ENCODE data around the gene SLC17A5. TPM values are rescaled to one million over a fixed set of nuclear protein-coding genes. Genes with fewer than 3 reads are reported as not detected.
"Not testable (repeated sequence)": the region's sequence is repeated elsewhere in the genome, so short reads cannot be mapped to it uniquely, and the experiment has no call there.

The SLC17A5 gene
- total RNA-seq, 1 donor from 2014 or later = 5.8 TPM

GRCh38 chr6:73586416-73586974, 67.3 kb downstream of the SLC17A5 start:
- no peaks in the 10 kb centered on the region for H3K27me3 Mint-ChIP-seq (ENCODE audit: low read depth)
- H3K27ac Mint-ChIP-seq = peak overlapping the region; percentile 92
- H3K36me3 Mint-ChIP-seq (ENCODE audit: low read depth) = no peaks in the 10 kb centered on the region
- peaks cover 21% of the 10 kb centered on the region for H3K4me1 Mint-ChIP-seq (ENCODE audit: low read depth)
- intact Hi-C loops (cut with micrococcal nuclease) = loop anchor here (10.0 kb wide), 1 partner anchor 132 kb away; the partner anchor contains the start of gene CGAS
- no peaks in the 10 kb centered on the region for H3K9me3 Mint-ChIP-seq
- H3K4me3 Mint-ChIP-seq (ENCODE audit: low read depth) = peak overlapping the region; percentile 75
- DNase-seq (ENCODE audit: low spot score) = no peak

GRCh38 chr6:73585566-73586415, 68.0 kb downstream of the SLC17A5 start:
- H3K27me3 Mint-ChIP-seq (ENCODE audit: low read depth) = no peaks in the 10 kb centered on the region
- peaks cover 23% of the 10 kb centered on the region for H3K4me1 Mint-ChIP-seq (ENCODE audit: low read depth)
- DNase-seq (ENCODE audit: low spot score) = no peak
- intact Hi-C loops (cut with micrococcal nuclease) = loop anchor here (1.0 to 10.0 kb wide), 2 partner anchors 64 to 131 kb away; partner anchors contain the start of genes CGAS and EEF1A1
- H3K36me3 Mint-ChIP-seq (ENCODE audit: low read depth) = no peaks in the 10 kb centered on the region
- peak overlapping the region; percentile 75 for H3K4me3 Mint-ChIP-seq (ENCODE audit: low read depth)
- peak overlapping the region; percentile 92 for H3K27ac Mint-ChIP-seq
- H3K9me3 Mint-ChIP-seq = peaks cover 2% of the 10 kb centered on the region

DNA sequence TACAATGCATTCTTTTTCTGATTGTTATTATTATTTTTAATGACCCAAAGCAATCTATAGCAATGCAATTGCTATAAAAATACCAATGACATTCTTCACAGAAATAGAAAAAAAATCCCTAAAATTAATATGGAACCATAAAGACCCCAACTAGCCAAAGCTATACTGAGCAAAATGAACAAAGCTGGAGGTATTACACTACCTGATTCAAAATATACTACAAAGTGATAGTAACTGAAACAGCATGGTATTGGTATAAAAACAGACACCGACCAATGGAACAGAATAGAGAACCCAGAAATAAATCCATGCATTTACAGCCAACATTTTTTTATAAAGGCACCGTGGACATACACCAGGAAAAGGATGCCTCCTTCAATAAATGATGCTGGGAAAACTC, 72.5 kb downstream of the SLC17A5 start:
- no peaks in the 10 kb centered on the region for H3K27me3 Mint-ChIP-seq (ENCODE audit: low read depth)
- peaks cover 4% of the 10 kb centered on the region for H3K36me3 Mint-ChIP-seq (ENCODE audit: low read depth)
- peaks cover 8% of the 10 kb centered on the region for H3K9me3 Mint-ChIP-seq
- no peak overlapping the region for H3K4me3 Mint-ChIP-seq (ENCODE audit: low read depth)
- intact Hi-C loops (cut with micrococcal nuclease) = loop anchor here (2.0 to 10.0 kb wide), 2 partner anchors 74 to 126 kb away; partner anchors contain the start of gene CGAS
- DNase-seq (ENCODE audit: low spot score) = no peak
- H3K4me1 Mint-ChIP-seq (ENCODE audit: low read depth) = peaks cover 25% of the 10 kb centered on the region
- no peak overlapping the region for H3K27ac Mint-ChIP-seq

GRCh38 chr6:73580247-73581149, 73.3 kb downstream of the SLC17A5 start:
- peak; percentile 47 for DNase-seq (ENCODE audit: low spot score)
- intact Hi-C loops (cut with micrococcal nuclease) = loop anchor here (1.0 to 10.0 kb wide), 3 partner anchors 59 to 126 kb away; partner anchors contain the start of genes CGAS and EEF1A1
- peaks cover 14% of the 10 kb centered on the region for H3K9me3 Mint-ChIP-seq
- peak overlapping the region; percentile 51 for H3K4me3 Mint-ChIP-seq (ENCODE audit: low read depth)
- H3K4me1 Mint-ChIP-seq (ENCODE audit: low read depth) = peaks cover 18% of the 10 kb centered on the region
- peaks cover 5% of the 10 kb centered on the region for H3K36me3 Mint-ChIP-seq (ENCODE audit: low read depth)
- peak overlapping the region; percentile 97 for H3K27ac Mint-ChIP-seq
- no peaks in the 10 kb centered on the region for H3K27me3 Mint-ChIP-seq (ENCODE audit: low read depth)

- no peak for DNase-seq (ENCODE audit: low spot score)
- H3K27me3 Mint-ChIP-seq (ENCODE audit: low read depth) = no peaks in the 10 kb centered on the region
Observed at GRCh38 chr6:73579851-73580246, 73.9 kb downstream of the SLC17A5 start.

DNA sequence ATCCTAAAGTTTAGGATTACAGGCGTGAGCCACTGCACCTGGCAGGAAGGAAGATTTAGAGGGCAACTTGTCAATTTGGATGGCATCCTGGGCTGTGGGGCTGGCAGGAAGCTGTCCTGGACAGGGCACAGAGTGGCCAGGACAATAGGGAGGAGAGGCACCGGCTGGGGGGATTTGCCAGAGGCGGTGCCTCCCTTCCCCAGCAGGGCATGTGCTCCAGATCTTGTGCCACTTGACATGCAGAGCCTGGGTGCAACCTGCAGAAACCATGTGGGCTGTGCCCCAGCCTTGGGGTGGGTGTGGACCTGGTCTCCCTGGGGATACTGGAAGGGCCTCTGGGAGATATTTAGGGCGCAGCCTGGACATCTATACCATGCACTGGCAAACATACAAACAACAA, 74.4 kb downstream of the SLC17A5 start:
- no peaks in the 10 kb centered on the region for H3K27me3 Mint-ChIP-seq (ENCODE audit: low read depth)
- DNase-seq (ENCODE audit: low spot score) = no peak
- peak overlapping the region; percentile 97 for H3K27ac Mint-ChIP-seq
- no peak overlapping the region for H3K4me3 Mint-ChIP-seq (ENCODE audit: low read depth)
- H3K4me1 Mint-ChIP-seq (ENCODE audit: low read depth) = peaks cover 12% of the 10 kb centered on the region
- H3K9me3 Mint-ChIP-seq = peaks cover 14% of the 10 kb centered on the region
- intact Hi-C loops (cut with micrococcal nuclease) = no loop called here
- peaks cover 5% of the 10 kb centered on the region for H3K36me3 Mint-ChIP-seq (ENCODE audit: low read depth)

More at GRCh38 chr6:73579851-73580246, 73.9 kb downstream of the SLC17A5 start:
- intact Hi-C loops (cut with micrococcal nuclease) = loop anchor here (1.0 to 10.0 kb wide), 3 partner anchors 59 to 125 kb away; partner anchors contain the start of genes CGAS and EEF1A1
- H3K36me3 Mint-ChIP-seq (ENCODE audit: low read depth) = peaks cover 5% of the 10 kb centered on the region
- peaks cover 14% of the 10 kb centered on the region for H3K9me3 Mint-ChIP-seq
- peak overlapping the region; percentile 51 for H3K4me3 Mint-ChIP-seq (ENCODE audit: low read depth)
- peaks cover 12% of the 10 kb centered on the region for H3K4me1 Mint-ChIP-seq (ENCODE audit: low read depth)
- peak overlapping the region; percentile 97 for H3K27ac Mint-ChIP-seq

GRCh38 chr6:73577676-73578075, 76.1 kb downstream of the SLC17A5 start:
- Mint-ChIP-seq H3K4me3 (ENCODE audit: low read depth) (no peak overlapping the region), H3K9me3 (peaks cover 14% of the 10 kb centered on the region), H3K36me3 (ENCODE audit: low read depth) (peaks cover 5% of the 10 kb centered on the region), H3K27me3 (ENCODE audit: low read depth) (no peaks in the 10 kb centered on the region), H3K27ac (peak overlapping the region; percentile 0), H3K4me1 (ENCODE audit: low read depth) (peaks cover 12% of the 10 kb centered on the region)
- intact Hi-C loops (cut with micrococcal nuclease) = no loop called here
- no peak for DNase-seq (ENCODE audit: low spot score)

- DNase-seq (ENCODE audit: low spot score); H3K36me3 Mint-ChIP-seq (ENCODE audit: low read depth); intact Hi-C loops (cut with micrococcal nuclease); H3K9me3 Mint-ChIP-seq; H3K27me3 Mint-ChIP-seq (ENCODE audit: low read depth); H3K4me3 Mint-ChIP-seq (ENCODE audit: low read depth); H3K4me1 Mint-ChIP-seq (ENCODE audit: low read depth); H3K27ac Mint-ChIP-seq: not testable (repeated sequence)
Observed at GRCh38 chr6:73572531-73572930, 81.3 kb downstream of the SLC17A5 start.

DNA sequence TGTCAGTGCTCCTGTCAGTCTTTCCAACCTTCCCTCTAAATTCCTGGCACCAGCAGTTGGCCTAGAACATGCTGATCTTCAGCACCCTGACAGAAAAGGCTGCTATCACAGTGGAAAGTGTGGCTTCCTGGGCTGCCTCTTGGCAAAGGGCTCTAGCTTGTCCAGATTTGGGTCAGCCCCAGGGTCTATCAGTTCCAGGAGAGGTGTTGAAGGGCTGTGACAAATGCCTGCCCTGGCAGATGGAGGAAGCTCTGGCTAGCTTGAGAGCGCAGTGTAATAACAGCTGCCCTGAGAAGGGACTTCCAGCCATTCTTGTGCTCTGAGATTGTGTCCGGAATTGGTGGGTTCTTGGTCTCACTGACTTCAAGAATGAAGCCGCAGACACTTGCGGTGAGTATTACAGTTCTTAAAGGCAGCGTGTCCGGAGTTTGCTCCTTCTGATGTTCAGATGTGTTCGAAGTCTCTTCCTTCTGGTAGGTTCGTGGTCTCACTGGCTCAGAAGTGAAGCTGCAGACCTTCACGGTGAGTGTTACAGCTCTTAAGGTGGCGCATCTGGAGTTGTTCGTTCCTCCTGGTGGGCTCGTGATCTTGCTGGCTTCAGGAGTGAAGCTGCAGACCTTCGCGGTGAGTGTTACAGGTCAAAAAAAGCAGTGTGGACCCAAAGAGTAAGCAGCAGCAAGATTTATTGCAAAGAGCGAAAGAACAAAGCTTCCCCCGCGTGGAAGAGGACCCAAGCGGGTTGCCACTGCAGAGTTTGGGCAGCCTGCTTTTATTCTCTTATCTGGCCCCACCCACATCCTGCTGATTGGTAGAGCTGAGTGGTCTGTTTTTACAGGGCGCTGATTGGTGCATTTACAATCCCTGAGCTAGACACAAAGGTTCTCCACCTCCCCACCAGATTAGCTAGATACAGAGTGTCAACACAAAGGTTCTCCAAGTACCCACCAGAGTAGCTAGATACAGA, 82.3 kb downstream of the SLC17A5 start:
- DNase-seq (ENCODE audit: low spot score) = not testable (repeated sequence)

GRCh38 chr6:73569121-73569520, 84.7 kb downstream of the SLC17A5 start:
- H3K4me1 Mint-ChIP-seq (ENCODE audit: low read depth) = no peaks in the 10 kb centered on the region
- H3K9me3 Mint-ChIP-seq = no peaks in the 10 kb centered on the region
- no peaks in the 10 kb centered on the region for H3K27me3 Mint-ChIP-seq (ENCODE audit: low read depth)
- DNase-seq (ENCODE audit: low spot score) = no peak
- no peaks in the 10 kb centered on the region for H3K36me3 Mint-ChIP-seq (ENCODE audit: low read depth)
- no peak overlapping the region for H3K27ac Mint-ChIP-seq
- no peak overlapping the region for H3K4me3 Mint-ChIP-seq (ENCODE audit: low read depth)
- intact Hi-C loops (cut with micrococcal nuclease) = no loop called here

More for the DNA sequence above, 82.3 kb downstream of the SLC17A5 start:
- H3K27ac Mint-ChIP-seq; H3K36me3 Mint-ChIP-seq (ENCODE audit: low read depth); intact Hi-C loops (cut with micrococcal nuclease); H3K27me3 Mint-ChIP-seq (ENCODE audit: low read depth); H3K4me1 Mint-ChIP-seq (ENCODE audit: low read depth); H3K4me3 Mint-ChIP-seq (ENCODE audit: low read depth); H3K9me3 Mint-ChIP-seq: not testable (repeated sequence)

DNA sequence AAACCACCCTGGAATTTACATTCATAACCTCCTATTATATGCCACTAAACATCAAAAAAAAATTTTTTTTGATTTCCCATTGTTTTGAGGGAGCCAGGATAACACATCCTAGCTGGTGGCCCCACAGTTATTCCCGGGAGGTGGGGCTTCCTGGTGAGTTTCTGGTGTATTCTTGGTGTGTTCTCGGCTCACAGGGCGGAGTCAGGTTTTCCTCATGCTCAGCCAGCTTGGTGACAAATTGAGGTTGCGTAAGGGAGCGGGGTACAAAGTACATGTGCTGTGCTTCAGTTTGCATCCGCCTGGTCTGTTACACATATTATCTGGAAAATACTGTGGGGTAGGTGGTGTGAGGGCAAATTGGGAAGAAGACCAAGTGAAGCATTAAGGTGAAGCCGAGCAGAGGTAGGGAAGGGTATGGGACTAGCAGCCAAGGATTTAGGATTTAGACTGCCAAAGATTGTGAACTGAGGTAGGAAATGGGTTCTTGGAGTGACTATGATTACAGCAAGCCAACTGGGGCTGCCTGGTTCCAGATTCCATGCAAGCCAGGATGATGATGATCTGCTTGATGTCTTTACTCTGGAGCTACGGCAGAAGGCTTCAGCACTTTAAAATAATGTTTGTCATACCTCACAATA, 86.7 kb downstream of the SLC17A5 start:
- Mint-ChIP-seq H3K27me3 (ENCODE audit: low read depth) (no peaks in the 10 kb centered on the region), H3K27ac (no peak overlapping the region), H3K9me3 (no peaks in the 10 kb centered on the region), H3K36me3 (ENCODE audit: low read depth) (no peaks in the 10 kb centered on the region), H3K4me1 (ENCODE audit: low read depth) (no peaks in the 10 kb centered on the region), H3K4me3 (ENCODE audit: low read depth) (no peak overlapping the region)
- no peak for DNase-seq (ENCODE audit: low spot score)
- intact Hi-C loops (cut with micrococcal nuclease) = no loop called here
